Heart left ventricle (tissue), 13 donors: Measurements from ENCODE around the gene RXFP4.

Experiments
- POLR2A ChIP-seq, 2 donors: fragments of 450-650 bp; IDR thresholded peaks; one replicate each; pipeline ENCODE4 v1.6.1; 2017; ENCODE audit warnings: antibody characterized with exemption in 2 of 2, mild to moderate bottlenecking in 2 of 2, moderate library complexity in 2 of 2
- TF ChIP-seq, protein P1 (sequence below), 12 donors: fragments of 200-600 bp; sonication (generic) in 4 of 12; IDR thresholded peaks; one replicate each; pipeline versions ENCODE4 v1.5.0 to v1.8.0; 2018 to 2022; ENCODE audit warnings: antibody characterized with exemption in 12 of 12, mild to moderate bottlenecking in 5 of 12
- donor health status: ischemic (EF 13 %, LVEDD 7.1; RV severe dilation, severe dysfunction).
- donor health status: DM: no; HTN: yes; CAD: no.
- donor health status: DM: no; HTN: no; CAD: no.
- donor health status: ischemic (EF 25% LVEDD 6.9; RV normal size, moderate dysfunction).
- donor health status: ischemic (EF 25% LVEDD 5.7; RV mildly dilated, moderate dysfunction).
- donor health status: ischemic (EF 35%, LVEDD 5.7; RV mildly dilated, moderate dysfunction).
- donor health status: nonischemic (EF 11% LVEDD 7.7; RV severe dilation, severe dysfunction).
- donor health status: DM: yes; HTN: yes; CAD: no.
- donor health status: PGD.
- donor health status: ischemic (EF 29% LVEDD 5.4; RV normal size, mild dysfunction).
- donor health status: nonischemic (EF 23%, LVEDD 6.1; RV moderate dilation, normal function).

DNA sequence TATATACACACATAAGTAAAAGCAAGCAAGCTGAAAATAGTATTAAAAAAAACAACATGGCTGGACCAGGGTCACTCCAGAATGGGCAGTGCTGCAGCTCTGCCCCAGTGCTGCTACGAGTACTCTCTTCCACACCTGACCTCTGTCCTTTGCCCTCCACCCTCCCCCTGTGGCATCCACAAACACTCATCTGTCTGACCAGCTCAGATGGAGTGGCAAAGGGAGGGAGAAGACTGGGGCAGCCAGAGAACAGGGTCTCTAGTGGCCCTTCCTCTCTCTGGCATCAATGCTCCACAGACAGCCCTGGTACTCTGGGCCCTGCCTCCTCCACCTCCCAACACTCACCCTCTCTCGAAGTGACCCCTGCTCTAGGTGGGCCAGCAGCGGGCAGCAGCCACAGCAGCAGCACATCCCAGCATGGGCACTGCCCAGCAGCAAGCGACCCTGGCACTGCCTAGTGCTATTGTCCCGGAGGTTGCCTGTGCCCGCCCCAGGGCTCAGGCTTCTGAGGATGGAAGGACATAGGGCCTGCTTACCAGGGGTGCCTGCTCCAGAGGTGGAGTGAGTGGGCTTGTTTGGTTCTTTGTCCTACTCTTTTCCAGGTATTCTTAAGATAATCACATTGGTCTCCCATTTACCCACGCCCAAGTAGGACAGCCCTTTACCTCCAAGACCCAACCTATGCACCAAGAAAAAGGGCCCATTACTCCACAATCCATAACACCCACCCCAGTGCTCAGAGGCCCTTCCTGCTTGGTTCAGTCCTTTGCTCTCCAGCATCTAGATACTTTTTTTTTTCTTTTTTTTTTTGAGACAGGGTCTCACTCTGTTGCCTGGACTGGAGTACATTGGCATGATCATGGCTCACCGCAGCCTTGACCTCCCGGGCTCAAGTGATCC is 30.7 kb downstream of the RXFP4 start:
- TF ChIP-seq, protein P1, sequence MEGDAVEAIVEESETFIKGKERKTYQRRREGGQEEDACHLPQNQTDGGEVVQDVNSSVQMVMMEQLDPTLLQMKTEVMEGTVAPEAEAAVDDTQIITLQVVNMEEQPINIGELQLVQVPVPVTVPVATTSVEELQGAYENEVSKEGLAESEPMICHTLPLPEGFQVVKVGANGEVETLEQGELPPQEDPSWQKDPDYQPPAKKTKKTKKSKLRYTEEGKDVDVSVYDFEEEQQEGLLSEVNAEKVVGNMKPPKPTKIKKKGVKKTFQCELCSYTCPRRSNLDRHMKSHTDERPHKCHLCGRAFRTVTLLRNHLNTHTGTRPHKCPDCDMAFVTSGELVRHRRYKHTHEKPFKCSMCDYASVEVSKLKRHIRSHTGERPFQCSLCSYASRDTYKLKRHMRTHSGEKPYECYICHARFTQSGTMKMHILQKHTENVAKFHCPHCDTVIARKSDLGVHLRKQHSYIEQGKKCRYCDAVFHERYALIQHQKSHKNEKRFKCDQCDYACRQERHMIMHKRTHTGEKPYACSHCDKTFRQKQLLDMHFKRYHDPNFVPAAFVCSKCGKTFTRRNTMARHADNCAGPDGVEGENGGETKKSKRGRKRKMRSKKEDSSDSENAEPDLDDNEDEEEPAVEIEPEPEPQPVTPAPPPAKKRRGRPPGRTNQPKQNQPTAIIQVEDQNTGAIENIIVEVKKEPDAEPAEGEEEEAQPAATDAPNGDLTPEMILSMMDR (IDR thresholded peaks at IDR 0.05), result no peak
- no peak for TF ChIP-seq POLR2A (IDR thresholded peaks at IDR 0.05)
